ENCODE data around the gene KLF11.
A peak's percentile ranks its signal among the peaks of the same experiment; 100 is the strongest.

The KLF11 gene

GRCh38 chr2:10045561-10046355 lies 2.4 kb downstream of the KLF11 start:
- DNase-seq: no peak

- no peak for DNase-seq
These were observed 3.6 kb downstream of the KLF11 start for GRCh38 chr2:10046931-10047330.

GRCh38 chr2:10047616-10048500 lies 4.5 kb downstream of the KLF11 start:
- no peak for DNase-seq

GRCh38 chr2:10048501-10049171 lies 5.3 kb downstream of the KLF11 start:
- DNase-seq: peak; percentile 68

- DNase-seq: no peak
These were observed 8.9 kb downstream of the KLF11 start for GRCh38 chr2:10052216-10052615.

GRCh38 chr2:10053351-10053750 lies 10.0 kb downstream of the KLF11 start:
- DNase-seq: no peak

GRCh38 chr2:10054424-10054823 lies 11.1 kb downstream of the KLF11 start:
- DNase-seq: no peak

GRCh38 chr2:10054976-10055375 lies 11.6 kb downstream of the KLF11 start:
- DNase-seq: no peak

- no peak for DNase-seq
These were observed 13.1 kb downstream of the KLF11 start for GRCh38 chr2:10056439-10056838.

GRCh38 chr2:10057231-10058107 lies 14.1 kb downstream of the KLF11 start:
- peak; percentile 88 for DNase-seq

- no peak for DNase-seq
These were observed 15.1 kb downstream of the KLF11 start for GRCh38 chr2:10058251-10059015.

- DNase-seq: no peak
These were observed 15.6 kb downstream of the KLF11 start for GRCh38 chr2:10059016-10059351.

GRCh38 chr2:10059552-10060335 lies 16.4 kb downstream of the KLF11 start:
- no peak for DNase-seq

- DNase-seq: no peak
These were observed 18.0 kb downstream of the KLF11 start for GRCh38 chr2:10061221-10061925.

GRCh38 chr2:10062931-10063365 lies 19.6 kb downstream of the KLF11 start:
- no peak for DNase-seq

GRCh38 chr2:10063566-10063965 lies 20.2 kb downstream of the KLF11 start:
- DNase-seq: no peak

GRCh38 chr2:10064932-10065772 lies 21.8 kb downstream of the KLF11 start:
- DNase-seq: no peak

- no peak for DNase-seq
These were observed 22.4 kb downstream of the KLF11 start for GRCh38 chr2:10065773-10066055.

GRCh38 chr2:10067330-10067729 lies 24.0 kb downstream of the KLF11 start:
- DNase-seq: no peak
